Measurements from ENCODE around the gene ZBED5. TPM values are rescaled to one million over a fixed set of nuclear protein-coding genes. Genes with fewer than 3 reads are reported as not detected.
"Not testable (repeated sequence)": the region's sequence is repeated elsewhere in the genome, so short reads cannot be mapped to it uniquely, and the experiment has no call there.

Gene ZBED5
- total and polyA plus RNA-seq, 9 donors = 27.8 to 69.4 (median 49.1) TPM

DNA sequence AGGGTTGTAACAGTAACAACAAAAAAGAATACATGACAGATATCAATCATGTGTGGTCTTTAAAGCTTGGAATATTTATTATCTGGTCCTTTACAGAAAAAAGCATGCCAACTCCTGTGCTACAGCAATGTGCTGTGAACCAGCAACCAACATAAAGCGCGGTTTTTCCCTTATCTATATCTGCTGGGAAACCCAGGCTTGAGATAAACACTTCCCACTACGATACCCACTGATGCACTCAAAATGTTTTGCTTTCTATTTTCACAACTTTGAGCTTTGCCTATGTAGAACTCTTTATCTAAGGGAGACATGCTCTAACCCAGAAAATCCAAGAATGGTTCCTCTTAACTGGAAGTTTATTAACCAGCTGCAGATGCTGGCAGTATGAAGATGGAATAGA lies 19.0 kb downstream of the ZBED5 start:
- H3K9me3 ChIP-seq = no peaks in the 10 kb centered on the region
- H3K4me1 ChIP-seq (ENCODE audit: insufficient read depth) = no peaks in the 10 kb centered on the region
- WGBS, 3 donors = 37 to 64% (median 38%) methylated on average over 3 of the region's 3 CpGs
- no peak overlapping the region for H3K27ac ChIP-seq
- intact Hi-C loops (cut with DNase I) = no loop called here
- H3K4me3 ChIP-seq = no peak overlapping the region
- DNase-seq = no peak
- H3K27me3 ChIP-seq = no peaks in the 10 kb centered on the region
- TF ChIP-seq CTCF (IDR thresholded peaks at IDR 0.05) (no peak), EP300 (IDR thresholded peaks at IDR 0.05) (no peak), POLR2A (IDR thresholded peaks at IDR 0.05) (no peak)
- no peaks in the 10 kb centered on the region for H3K36me3 ChIP-seq

- no peaks in the 10 kb centered on the region for H3K9me3 ChIP-seq
- no peak for DNase-seq
- H3K27me3 ChIP-seq = no peaks in the 10 kb centered on the region
- intact Hi-C loops (cut with DNase I) = no loop called here
- TF ChIP-seq EP300 (IDR thresholded peaks at IDR 0.05) (no peak), CTCF (IDR thresholded peaks at IDR 0.05) (no peak), POLR2A (IDR thresholded peaks at IDR 0.05) (no peak)
- no peaks in the 10 kb centered on the region for H3K36me3 ChIP-seq
- H3K27ac ChIP-seq = no peak overlapping the region
- H3K4me1 ChIP-seq (ENCODE audit: insufficient read depth) = no peaks in the 10 kb centered on the region
- no peak overlapping the region for H3K4me3 ChIP-seq
These were observed 19.8 kb downstream of the ZBED5 start for GRCh38 chr11:10838083-10838482.

DNA sequence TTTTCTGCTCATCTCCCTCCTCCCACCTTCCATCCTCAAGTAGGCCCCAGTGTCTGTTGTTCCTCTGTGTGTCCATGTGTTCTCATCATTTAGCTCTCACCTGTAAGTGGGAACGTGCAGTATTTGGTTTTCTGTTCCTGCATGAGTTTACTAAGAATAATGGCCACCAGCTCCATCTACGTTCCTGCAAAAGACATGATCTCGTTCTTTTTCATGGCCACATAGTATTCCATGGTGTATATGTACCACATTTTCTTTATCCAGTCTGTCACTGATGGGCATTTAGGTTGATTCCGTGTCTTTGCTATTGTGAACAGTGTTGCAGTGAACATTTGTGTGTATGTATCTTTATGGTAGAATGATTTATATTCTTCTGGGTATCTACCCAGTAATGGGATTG lies 21.0 kb downstream of the ZBED5 start:
- intact Hi-C loops (cut with DNase I); H3K27ac ChIP-seq; H3K27me3 ChIP-seq; H3K9me3 ChIP-seq; DNase-seq; H3K36me3 ChIP-seq; H3K4me3 ChIP-seq; H3K4me1 ChIP-seq (ENCODE audit: insufficient read depth): not testable (repeated sequence)
- 88 to 91% (median 89%) methylated on average over 4 of the region's 4 CpGs for WGBS, 3 donors

DNA sequence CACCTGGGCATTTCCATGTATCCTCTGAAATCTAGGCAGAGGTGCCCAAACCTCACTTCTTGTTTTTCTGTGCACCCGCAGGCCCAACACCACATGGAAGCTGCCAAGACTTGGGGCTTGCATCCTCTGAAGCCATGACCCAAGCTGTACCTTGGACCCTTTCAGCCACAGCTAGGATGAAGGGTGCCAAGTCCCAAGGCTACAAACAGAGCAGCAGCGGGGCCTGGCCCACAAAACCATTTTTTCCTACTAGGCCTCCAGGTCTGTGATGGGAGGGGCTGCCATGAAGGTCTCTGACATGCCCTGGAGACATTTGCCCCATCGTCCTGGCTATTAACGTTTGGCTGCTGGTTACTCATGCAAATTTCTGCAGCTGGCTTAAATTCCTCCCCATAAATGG lies 28.7 kb downstream of the ZBED5 start:
- 89 to 96% (median 94%) methylated on average over 4 of the region's 4 CpGs for WGBS, 3 donors

GRCh38 chr11:10828402-10828801 lies 29.5 kb downstream of the ZBED5 start:
- Histone ChIP-seq H3K36me3 (no peaks in the 10 kb centered on the region), H3K9me3 (no peaks in the 10 kb centered on the region), H3K4me3 (no peak overlapping the region), H3K27me3 (no peaks in the 10 kb centered on the region), H3K4me1 (ENCODE audit: insufficient read depth) (no peaks in the 10 kb centered on the region), H3K27ac (no peak overlapping the region)
- intact Hi-C loops (cut with DNase I) = no loop called here
- no peak for DNase-seq
- 97 to 98% (median 98%) methylated on average over 2 of the region's 2 CpGs for WGBS, 3 donors
- TF ChIP-seq EP300 (IDR thresholded peaks at IDR 0.05) (no peak), POLR2A (IDR thresholded peaks at IDR 0.05) (no peak), CTCF (IDR thresholded peaks at IDR 0.05) (no peak)

More for the DNA sequence above, 28.7 kb downstream of the ZBED5 start:
- intact Hi-C loops (cut with DNase I) = no loop called here
- Histone ChIP-seq H3K4me1 (ENCODE audit: insufficient read depth) (no peaks in the 10 kb centered on the region), H3K27me3 (no peaks in the 10 kb centered on the region), H3K4me3 (no peak overlapping the region), H3K27ac (no peak overlapping the region), H3K36me3 (no peaks in the 10 kb centered on the region), H3K9me3 (no peaks in the 10 kb centered on the region)
- DNase-seq = no peak
- TF ChIP-seq EP300 (IDR thresholded peaks at IDR 0.05) = no peak
- no peak for TF ChIP-seq CTCF (IDR thresholded peaks at IDR 0.05)
- no peak for TF ChIP-seq POLR2A (IDR thresholded peaks at IDR 0.05)

Measured in ovary (tissue), 9 donors.